PFSK-1 (cell line): ENCODE measurements around the gene TMEM38B.

Source experiments
- FOXP2 ChIP-seq: optimal IDR thresholded peaks from 2 replicates; pipeline ENCODE3; 2011; ENCODE audit warnings: borderline replicate concordance, control low read depth, inconsistent platforms; ENCODE audit not compliant: insufficient read depth; ENCODE audit errors: extremely low read length, extremely low read depth
- POLR2AphosphoS5 ChIP-seq: IDR thresholded peaks from 2 replicates; pipeline ENCODE4 v1.6.1; 2012; ENCODE audit warnings: low read depth, mild to moderate bottlenecking, control low read depth, low read length, moderate library complexity
- SIN3A ChIP-seq: IDR thresholded peaks from 2 replicates; pipeline ENCODE4 v1.6.1; 2012; ENCODE audit warnings: mild to moderate bottlenecking, low read length, moderate library complexity, borderline replicate concordance; ENCODE audit not compliant: insufficient read depth
- TAF1 ChIP-seq: IDR thresholded peaks from 2 replicates; pipeline ENCODE4 v1.6.1; 2012; ENCODE audit warnings: low read length, control low read depth, borderline replicate concordance; ENCODE audit not compliant: insufficient read depth
- TF ChIP-seq, protein P1 (sequence below), 2 experiments: IDR thresholded peaks; 2 replicates each; pipeline versions ENCODE4 v1.6.1 to v1.8.0; 2011 to 2012; ENCODE audit warnings: low read depth in 2 of 2, low read length in 2 of 2, control low read depth in 1 of 2, inconsistent platforms in 1 of 2, mild to moderate bottlenecking in 1 of 2, moderate library complexity in 1 of 2; ENCODE audit not compliant: insufficient read depth in 1 of 2

DNA sequence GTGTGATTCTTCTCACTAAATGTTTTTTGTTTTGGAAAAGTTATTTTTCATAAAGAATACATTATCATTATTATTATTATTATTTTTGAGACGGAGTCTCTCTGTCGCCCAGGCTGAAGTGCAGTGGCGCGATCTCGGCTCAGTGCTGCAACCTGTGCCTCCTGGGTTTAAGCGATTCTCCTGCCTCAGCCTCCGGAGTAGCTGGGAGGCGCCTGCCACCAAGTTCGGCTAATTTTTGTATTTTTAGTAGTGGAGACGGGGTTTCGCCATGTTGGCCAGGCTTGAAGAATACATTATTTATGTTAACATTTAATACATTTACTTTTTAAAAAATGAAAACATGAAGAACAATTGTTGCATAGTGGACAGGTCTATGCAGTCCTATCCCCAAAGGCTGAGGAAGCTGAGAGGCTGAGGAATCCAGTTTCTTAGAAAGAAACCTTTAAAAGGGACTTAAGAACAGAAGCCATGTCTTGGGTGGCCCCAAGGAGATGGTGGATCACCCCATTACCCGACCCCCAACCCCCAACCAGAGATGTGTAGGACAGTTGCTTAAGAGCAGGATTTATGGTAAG, 2.0 kb downstream of the TMEM38B start:
- TF ChIP-seq TAF1 (no peak), POLR2AphosphoS5 (no peak), SIN3A (no peak), FOXP2 (no peak)
- TF ChIP-seq, protein P1, sequence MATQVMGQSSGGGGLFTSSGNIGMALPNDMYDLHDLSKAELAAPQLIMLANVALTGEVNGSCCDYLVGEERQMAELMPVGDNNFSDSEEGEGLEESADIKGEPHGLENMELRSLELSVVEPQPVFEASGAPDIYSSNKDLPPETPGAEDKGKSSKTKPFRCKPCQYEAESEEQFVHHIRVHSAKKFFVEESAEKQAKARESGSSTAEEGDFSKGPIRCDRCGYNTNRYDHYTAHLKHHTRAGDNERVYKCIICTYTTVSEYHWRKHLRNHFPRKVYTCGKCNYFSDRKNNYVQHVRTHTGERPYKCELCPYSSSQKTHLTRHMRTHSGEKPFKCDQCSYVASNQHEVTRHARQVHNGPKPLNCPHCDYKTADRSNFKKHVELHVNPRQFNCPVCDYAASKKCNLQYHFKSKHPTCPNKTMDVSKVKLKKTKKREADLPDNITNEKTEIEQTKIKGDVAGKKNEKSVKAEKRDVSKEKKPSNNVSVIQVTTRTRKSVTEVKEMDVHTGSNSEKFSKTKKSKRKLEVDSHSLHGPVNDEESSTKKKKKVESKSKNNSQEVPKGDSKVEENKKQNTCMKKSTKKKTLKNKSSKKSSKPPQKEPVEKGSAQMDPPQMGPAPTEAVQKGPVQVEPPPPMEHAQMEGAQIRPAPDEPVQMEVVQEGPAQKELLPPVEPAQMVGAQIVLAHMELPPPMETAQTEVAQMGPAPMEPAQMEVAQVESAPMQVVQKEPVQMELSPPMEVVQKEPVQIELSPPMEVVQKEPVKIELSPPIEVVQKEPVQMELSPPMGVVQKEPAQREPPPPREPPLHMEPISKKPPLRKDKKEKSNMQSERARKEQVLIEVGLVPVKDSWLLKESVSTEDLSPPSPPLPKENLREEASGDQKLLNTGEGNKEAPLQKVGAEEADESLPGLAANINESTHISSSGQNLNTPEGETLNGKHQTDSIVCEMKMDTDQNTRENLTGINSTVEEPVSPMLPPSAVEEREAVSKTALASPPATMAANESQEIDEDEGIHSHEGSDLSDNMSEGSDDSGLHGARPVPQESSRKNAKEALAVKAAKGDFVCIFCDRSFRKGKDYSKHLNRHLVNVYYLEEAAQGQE (IDR thresholded peaks at IDR 0.05; ENCODE audit: insufficient read depth in 1 of 2, low read depth in 2 of 2, low read length in 2 of 2): no peak
